ENCODE results near the gene GPRC5B. TPM values are rescaled to one million over a fixed set of nuclear protein-coding genes. Genes with fewer than 3 reads are reported as not detected.
A peak's percentile ranks its signal among the peaks of the same experiment; 100 is the strongest.

Gene GPRC5B
- polyA plus RNA-seq, 2 of the 4 experiments (the other 2 are of a cell fraction): 12.8 to 19.1 TPM

DNA sequence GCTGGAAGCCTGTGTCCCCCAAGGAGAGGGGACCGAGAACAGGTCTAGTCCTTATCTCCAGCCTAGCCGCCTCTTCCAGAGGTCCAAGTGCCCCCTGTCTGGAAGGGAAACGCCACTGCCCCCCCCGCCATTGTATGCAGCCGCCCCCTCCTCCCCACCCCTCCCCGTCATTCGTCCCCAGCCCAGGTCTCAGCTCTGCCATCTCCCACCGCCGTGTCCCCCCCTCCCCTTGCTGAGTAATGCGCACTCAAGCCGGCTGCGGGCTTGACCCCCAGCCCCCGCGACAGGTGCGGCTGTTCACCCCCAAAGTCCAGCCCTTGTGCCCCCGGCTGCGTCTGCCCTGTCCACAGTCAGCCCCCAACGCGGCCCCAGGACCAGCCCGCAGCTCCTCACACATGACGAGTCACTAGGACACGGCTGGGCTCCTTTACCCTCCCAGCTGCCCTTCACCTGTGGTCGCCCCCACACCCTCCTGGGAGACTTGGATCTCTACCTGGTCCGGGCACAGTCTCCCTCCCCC, 622 bp downstream of the GPRC5B start:
- Histone ChIP-seq H3K4me2 (peak overlapping the region; percentile 99), H3K9me3 (no peaks in the 10 kb centered on the region), H3K4me1 (peaks cover 11% of the 10 kb centered on the region; the same call in 2 of the 3 replicates), H3K4me3 (peak overlapping the region; percentile 73), H3K27ac (peak overlapping the region; percentile 73 to 90)
- ChIA-PET CTCF (interaction anchor here (0.5 to 15.4 kb wide), 18 partner anchors 7 to 300 kb away, joined by 3 to 328 read pairs (median 4); no protein-coding TSS in a partner anchor), POLR2A (interaction anchor here (0.5 to 0.9 kb wide), 5 partner anchors 166 to 327 kb away, joined by 3 to 6 read pairs (median 3); partner anchors contain the start of genes IQCK and KNOP1)
- DNase-seq (ENCODE audit: low read depth in 1 of 2, low spot score in 1 of 2) (no peak), ATAC-seq (peak; percentile 22 to 33; a peak in 3 of 6 replicates), FAIRE-seq (no peak)
- WGBS (ENCODE audit: missing lambda C conversion rate): 0% methylated on average over 2 of the region's 24 CpGs
- no peak for TF ChIP-seq RAD21 (conservative IDR thresholded peaks at IDR 0.05 in 1 of 2, IDR thresholded peaks at IDR 0.05 in 1 of 2)
- TF ChIP-seq CBX2 (IDR thresholded peaks at IDR 0.05; ENCODE audit: borderline replicate concordance, low read depth): no peak
- TF ChIP-seq MYC (IDR thresholded peaks at IDR 0.05; ENCODE audit: borderline replicate concordance, low read length): no peak
- TF ChIP-seq ZFP36 (IDR thresholded peaks at IDR 0.05; ENCODE audit: borderline replicate concordance, partially characterized antibody): no peak
- no peak for TF ChIP-seq KDM1A (IDR thresholded peaks at IDR 0.05; ENCODE audit: low read depth)
- no peak for TF ChIP-seq BHLHE40 (IDR thresholded peaks at IDR 0.05; ENCODE audit: low read depth, low read length)
- TF ChIP-seq JUNB (IDR thresholded peaks at IDR 0.05): no peak
- TF ChIP-seq NR3C1 (IDR thresholded peaks at IDR 0.05): no peak
- no peak for TF ChIP-seq MAFK (IDR thresholded peaks at IDR 0.05; ENCODE audit: partially characterized antibody)
- no peak for TF ChIP-seq ZC3H11A (IDR thresholded peaks at IDR 0.05)
- TF ChIP-seq, protein P1, sequence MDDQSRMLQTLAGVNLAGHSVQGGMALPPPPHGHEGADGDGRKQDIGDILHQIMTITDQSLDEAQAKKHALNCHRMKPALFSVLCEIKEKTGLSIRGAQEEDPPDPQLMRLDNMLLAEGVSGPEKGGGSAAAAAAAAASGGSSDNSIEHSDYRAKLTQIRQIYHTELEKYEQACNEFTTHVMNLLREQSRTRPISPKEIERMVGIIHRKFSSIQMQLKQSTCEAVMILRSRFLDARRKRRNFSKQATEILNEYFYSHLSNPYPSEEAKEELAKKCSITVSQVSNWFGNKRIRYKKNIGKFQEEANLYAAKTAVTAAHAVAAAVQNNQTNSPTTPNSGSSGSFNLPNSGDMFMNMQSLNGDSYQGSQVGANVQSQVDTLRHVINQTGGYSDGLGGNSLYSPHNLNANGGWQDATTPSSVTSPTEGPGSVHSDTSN (IDR thresholded peaks at IDR 0.05): no peak
- TF ChIP-seq EHMT2 (IDR thresholded peaks at IDR 0.05; ENCODE audit: low read depth): no peak
- TF ChIP-seq SREBF2 (IDR thresholded peaks at IDR 0.05): no peak
- TF ChIP-seq POLR2A (IDR thresholded peaks at IDR 0.05; ENCODE audit: low read length): no peak
- no peak for TF ChIP-seq TP53 (CRISPR knock-in tag; IDR thresholded peaks at IDR 0.05)
- no peak for TF ChIP-seq NFE2L2 (conservative IDR thresholded peaks at IDR 0.05; ENCODE audit: low read length)
- TF ChIP-seq, protein P2, sequence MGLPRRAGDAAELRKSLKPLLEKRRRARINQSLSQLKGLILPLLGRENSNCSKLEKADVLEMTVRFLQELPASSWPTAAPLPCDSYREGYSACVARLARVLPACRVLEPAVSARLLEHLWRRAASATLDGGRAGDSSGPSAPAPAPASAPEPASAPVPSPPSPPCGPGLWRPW (IDR thresholded peaks at IDR 0.05): no peak
- no peak for TF ChIP-seq ZNF302 (CRISPR knock-in tag; IDR thresholded peaks at IDR 0.05)

- Histone ChIP-seq H3K27ac (peak overlapping the region; percentile 73 to 90; a peak in 5 of 6 replicates), H3K4me2 (peak overlapping the region; percentile 99), H3K9me3 (no peaks in the 10 kb centered on the region), H3K4me3 (peak overlapping the region; percentile 73), H3K4me1 (peaks cover 11% of the 10 kb centered on the region; the same call in 2 of the 3 replicates)
- ATAC-seq: no peak
- WGBS (ENCODE audit: missing lambda C conversion rate): 83% methylated on average over 24 of the region's 35 CpGs
- FAIRE-seq: no peak
- TF ChIP-seq, protein P1 (IDR thresholded peaks at IDR 0.05): no peak
- TF ChIP-seq HOXA7 (CRISPR knock-in tag; IDR thresholded peaks at IDR 0.05) (no peak), CBX8 (IDR thresholded peaks at IDR 0.05) (no peak), MAFK (IDR thresholded peaks at IDR 0.05; ENCODE audit: partially characterized antibody) (no peak), USF2 (IDR thresholded peaks at IDR 0.05) (no peak), CEBPB (IDR thresholded peaks at IDR 0.05) (no peak), RARB (CRISPR knock-in tag; IDR thresholded peaks at IDR 0.05) (no peak), POLR2AphosphoS2 (conservative IDR thresholded peaks at IDR 0.05; ENCODE audit: low read length) (no peak), EHMT2 (IDR thresholded peaks at IDR 0.05; ENCODE audit: low read depth) (no peak), SMC3 (IDR thresholded peaks at IDR 0.05) (no peak)
- TF ChIP-seq, protein P3, sequence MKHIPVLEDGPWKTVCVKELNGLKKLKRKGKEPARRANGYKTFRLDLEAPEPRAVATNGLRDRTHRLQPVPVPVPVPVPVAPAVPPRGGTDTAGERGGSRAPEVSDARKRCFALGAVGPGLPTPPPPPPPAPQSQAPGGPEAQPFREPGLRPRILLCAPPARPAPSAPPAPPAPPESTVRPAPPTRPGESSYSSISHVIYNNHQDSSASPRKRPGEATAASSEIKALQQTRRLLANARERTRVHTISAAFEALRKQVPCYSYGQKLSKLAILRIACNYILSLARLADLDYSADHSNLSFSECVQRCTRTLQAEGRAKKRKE (CRISPR knock-in tag; IDR thresholded peaks at IDR 0.05; ENCODE audit: low read depth): no peak
- ChIA-PET CTCF (interaction anchor here (0.8 to 15.4 kb wide), 17 partner anchors 12 to 300 kb away, joined by 3 to 328 read pairs (median 4); no protein-coding TSS in a partner anchor), POLR2A (interaction anchor here (0.5 to 0.9 kb wide), 5 partner anchors 165 to 327 kb away, joined by 3 to 6 read pairs (median 3); partner anchors contain the start of genes IQCK and KNOP1)
- DNase-seq (ENCODE audit: low read depth in 1 of 2, low spot score in 1 of 2): no peak
These were observed 1.2 kb downstream of the GPRC5B start for GRCh38 chr16:19883296-19883965.
